Measurements from ENCODE around the gene ZNF747.

The ZNF747 gene

DNA sequence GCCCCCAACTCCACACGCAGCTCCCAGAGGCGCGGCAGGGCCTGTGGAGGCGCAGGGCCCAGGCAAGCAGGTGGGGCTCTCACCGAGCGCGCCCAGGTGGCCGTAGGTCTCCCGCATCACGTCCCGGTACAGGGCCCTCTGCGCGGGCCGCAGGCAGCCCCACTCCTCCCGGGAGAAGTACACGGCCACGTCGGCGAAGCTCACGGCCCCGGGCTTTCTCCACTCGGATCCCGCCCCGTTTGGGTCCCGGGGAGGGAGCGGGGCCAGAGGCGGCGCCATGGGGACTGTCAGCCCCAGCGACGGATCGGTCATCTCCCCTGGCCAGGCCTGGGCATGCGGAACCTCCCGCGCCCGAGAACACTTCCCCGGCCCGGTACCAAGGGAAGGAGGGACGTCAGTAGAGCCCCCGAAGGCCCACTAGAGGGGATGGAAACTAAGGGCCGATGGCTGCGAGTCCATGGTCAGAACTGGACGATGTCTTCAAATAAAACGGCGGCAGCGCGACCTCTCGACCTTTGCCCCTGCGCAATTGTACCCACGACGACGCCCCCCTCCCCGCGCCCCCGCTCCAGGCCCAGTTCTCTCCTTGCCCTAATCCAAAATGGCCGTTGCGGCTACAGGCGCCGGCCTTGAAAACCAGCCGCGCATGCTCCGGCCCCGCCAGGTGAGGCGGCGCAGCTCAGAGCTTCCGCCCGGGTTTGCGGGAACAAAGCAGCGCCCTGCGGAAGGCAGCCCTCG, at the start of gene ZNF747:
ZNF747 (minus strand) TSS at position 491 of the 738 bp plus-strand sequence; CDS start at position 312, 179 bp downstream.
- Histone ChIP-seq H3K4me3 (ENCODE audit: low read depth in 1 of 2, low read length in 2 of 2) (peak within 1 kb of the TSS; percentile 71 to 86), H3K36me3 (ENCODE audit: control insufficient read depth in 1 of 2, insufficient read depth in 2 of 2, low read length in 2 of 2) (peaks cover 4 to 24% of the 10 kb centered on the region in 2 donors), H3K27ac (ENCODE audit: low read length) (peak within 1 kb of the TSS; percentile 96), H3K9me3 (ENCODE audit: control insufficient read depth in 1 of 2, low read length in 2 of 2) (no peaks in the 10 kb centered on the region), H3K4me1 (ENCODE audit: control insufficient read depth in 1 of 2, insufficient read depth in 2 of 2, low read length in 2 of 2) (peaks cover 5 to 25% of the 10 kb centered on the region in 2 donors), H3K27me3 (ENCODE audit: low read depth, low read length) (no peaks in the 10 kb centered on the region)

- no peak overlapping the region for H3K27ac ChIP-seq (ENCODE audit: low read length)
- peaks cover 3 to 21% of the 10 kb centered on the region in 2 donors for H3K36me3 ChIP-seq (ENCODE audit: control insufficient read depth in 1 of 2, insufficient read depth in 2 of 2, low read length in 2 of 2)
- H3K4me3 ChIP-seq (ENCODE audit: low read depth in 1 of 2, low read length in 2 of 2), result no peak overlapping the region
- H3K9me3 ChIP-seq (ENCODE audit: control insufficient read depth in 1 of 2, low read length in 2 of 2), result no peaks in the 10 kb centered on the region
- H3K27me3 ChIP-seq (ENCODE audit: low read depth, low read length), result no peaks in the 10 kb centered on the region
- H3K4me1 ChIP-seq (ENCODE audit: control insufficient read depth in 1 of 2, insufficient read depth in 2 of 2, low read length in 2 of 2), result peaks cover 0 to 22% of the 10 kb centered on the region in 2 donors
Observed at GRCh38 chr16:30582611-30583340, 48.1 kb upstream of the ZNF747 start.

GRCh38 chr16:30581457-30581856, 46.8 kb upstream of the ZNF747 start:
- Histone ChIP-seq H3K4me1 (ENCODE audit: control insufficient read depth in 1 of 2, insufficient read depth in 2 of 2, low read length in 2 of 2) (peaks cover 0 to 18% of the 10 kb centered on the region in 2 donors), H3K27ac (ENCODE audit: low read length) (no peak overlapping the region), H3K36me3 (ENCODE audit: control insufficient read depth in 1 of 2, insufficient read depth in 2 of 2, low read length in 2 of 2) (peaks cover 0 to 21% of the 10 kb centered on the region in 2 donors), H3K27me3 (ENCODE audit: low read depth, low read length) (no peaks in the 10 kb centered on the region), H3K4me3 (ENCODE audit: low read depth in 1 of 2, low read length in 2 of 2) (no peak overlapping the region), H3K9me3 (ENCODE audit: control insufficient read depth in 1 of 2, low read length in 2 of 2) (no peaks in the 10 kb centered on the region)

- H3K27ac ChIP-seq (ENCODE audit: low read length), result no peak overlapping the region
- H3K9me3 ChIP-seq (ENCODE audit: control insufficient read depth in 1 of 2, low read length in 2 of 2), result no peaks in the 10 kb centered on the region
- no peaks in the 10 kb centered on the region for H3K27me3 ChIP-seq (ENCODE audit: low read depth, low read length)
- H3K4me1 ChIP-seq (ENCODE audit: control insufficient read depth in 1 of 2, insufficient read depth in 2 of 2, low read length in 2 of 2), result peaks cover 3 to 22% of the 10 kb centered on the region in 2 donors
- H3K36me3 ChIP-seq (ENCODE audit: control insufficient read depth in 1 of 2, insufficient read depth in 2 of 2, low read length in 2 of 2), result no peaks in the 10 kb centered on the region
- no peak overlapping the region for H3K4me3 ChIP-seq (ENCODE audit: low read depth in 1 of 2, low read length in 2 of 2)
Observed at GRCh38 chr16:30574678-30575077, 40.0 kb upstream of the ZNF747 start.

DNA sequence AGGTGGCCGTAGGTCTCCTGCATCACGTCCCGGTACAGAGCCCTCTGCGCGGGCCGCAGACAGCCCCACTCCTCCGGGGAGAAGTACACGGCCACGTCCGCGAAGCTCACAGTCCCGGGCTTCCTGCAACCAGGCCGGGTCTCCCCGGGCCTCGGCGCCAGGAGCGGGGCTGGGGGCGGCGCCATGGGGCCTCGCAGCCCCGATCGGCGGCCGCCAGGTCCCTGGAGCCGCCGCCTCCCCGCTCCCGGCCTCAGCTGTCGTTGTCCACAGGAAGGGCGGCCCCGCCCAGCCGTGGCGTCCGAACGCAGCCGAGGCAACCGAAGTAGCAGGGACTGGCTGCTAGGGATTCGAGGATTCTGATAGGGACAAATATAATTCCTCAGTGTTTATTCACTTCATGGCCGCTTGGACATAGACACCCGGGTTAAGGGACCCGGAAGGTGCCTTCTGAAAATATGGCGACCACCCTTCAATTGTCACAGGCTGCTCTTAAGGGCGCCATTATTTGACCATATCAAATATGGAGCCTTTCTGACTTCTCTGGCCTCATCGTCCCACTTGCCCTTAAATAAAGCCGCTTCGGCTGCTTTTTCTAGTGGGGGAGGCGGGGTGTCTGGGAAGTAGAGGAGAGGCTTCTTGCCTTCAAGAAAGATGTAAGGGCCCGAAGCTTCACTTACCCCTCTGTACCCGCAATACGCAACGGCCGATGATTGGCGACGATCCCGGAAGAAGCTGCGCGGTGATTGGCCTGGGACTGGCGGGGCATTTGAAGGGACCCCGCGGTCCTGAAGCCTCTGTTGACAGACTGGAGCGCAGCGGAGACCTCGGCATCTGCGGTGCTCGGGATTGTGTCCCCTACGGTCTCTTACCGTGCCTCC, 37.0 kb upstream of the ZNF747 start, which contains the start of gene ZNF688:
ZNF688 (minus strand) TSS at position 270 of the 878 bp plus-strand sequence; CDS start at position 185, 85 bp downstream.
- peak within 1 kb of the TSS; percentile 77 to 84 for H3K4me3 ChIP-seq (ENCODE audit: low read depth in 1 of 2, low read length in 2 of 2)
- peaks cover 3 to 23% of the 10 kb centered on the region in 2 donors for H3K4me1 ChIP-seq (ENCODE audit: control insufficient read depth in 1 of 2, insufficient read depth in 2 of 2, low read length in 2 of 2)
- H3K9me3 ChIP-seq (ENCODE audit: control insufficient read depth in 1 of 2, low read length in 2 of 2), result no peaks in the 10 kb centered on the region
- H3K27me3 ChIP-seq (ENCODE audit: low read depth, low read length), result no peaks in the 10 kb centered on the region
- H3K27ac ChIP-seq (ENCODE audit: low read length), result peak within 1 kb of the TSS; percentile 93
- H3K36me3 ChIP-seq (ENCODE audit: control insufficient read depth in 1 of 2, insufficient read depth in 2 of 2, low read length in 2 of 2), result no peaks in the 10 kb centered on the region

DNA sequence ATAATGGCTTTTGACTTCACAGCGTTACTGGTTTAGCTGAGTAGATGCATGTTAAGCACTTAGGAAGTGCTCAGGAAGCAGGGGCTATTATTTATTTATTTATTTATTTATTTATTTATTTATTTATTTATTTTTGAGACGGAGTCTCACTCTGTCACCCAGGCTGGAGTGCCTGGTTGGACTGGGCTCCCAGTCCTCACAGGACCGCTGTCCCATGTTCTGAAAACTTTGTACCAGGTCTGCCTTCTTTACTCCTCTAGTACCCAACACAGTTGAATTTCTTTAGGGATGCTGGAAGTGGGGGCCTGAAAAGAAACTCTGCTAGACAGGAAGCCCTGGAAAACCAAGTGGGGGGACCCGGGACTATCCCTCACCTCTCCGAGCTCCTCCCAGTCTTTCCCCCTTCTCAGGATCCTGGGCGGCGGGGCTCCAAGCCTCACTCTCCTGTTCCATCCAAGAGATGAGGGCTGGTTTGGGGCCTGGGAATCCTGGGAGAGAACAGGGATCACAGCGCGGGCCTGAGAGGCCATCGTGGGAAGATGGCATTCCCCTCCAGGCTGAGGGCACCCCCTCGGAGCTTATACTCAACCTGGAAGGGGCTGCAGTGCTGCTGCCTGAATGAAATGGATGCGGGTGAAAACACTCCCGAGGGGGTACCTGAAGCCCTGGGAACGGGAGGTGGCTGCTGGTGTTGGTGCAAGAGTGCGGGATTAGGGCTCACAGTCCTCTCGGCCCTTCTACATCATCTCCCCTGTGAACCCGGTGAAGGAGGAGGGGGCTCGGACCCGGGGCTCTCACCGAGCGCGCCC, 36.2 kb upstream of the ZNF747 start:
- no peaks in the 10 kb centered on the region for H3K27me3 ChIP-seq (ENCODE audit: low read depth, low read length)
- H3K4me3 ChIP-seq (ENCODE audit: low read depth in 1 of 2, low read length in 2 of 2), result peak overlapping the region; percentile 77 to 84
- no peaks in the 10 kb centered on the region for H3K36me3 ChIP-seq (ENCODE audit: control insufficient read depth in 1 of 2, insufficient read depth in 2 of 2, low read length in 2 of 2)
- H3K9me3 ChIP-seq (ENCODE audit: control insufficient read depth in 1 of 2, low read length in 2 of 2), result no peaks in the 10 kb centered on the region
- peak overlapping the region; percentile 93 for H3K27ac ChIP-seq (ENCODE audit: low read length)
- peaks cover 3 to 23% of the 10 kb centered on the region in 2 donors for H3K4me1 ChIP-seq (ENCODE audit: control insufficient read depth in 1 of 2, insufficient read depth in 2 of 2, low read length in 2 of 2)

- H3K4me3 ChIP-seq (ENCODE audit: low read depth in 1 of 2, low read length in 2 of 2), result peak overlapping the region in 1 of 2 donors; percentile 28
- no peak overlapping the region for H3K27ac ChIP-seq (ENCODE audit: low read length)
- peaks cover 3 to 23% of the 10 kb centered on the region in 2 donors for H3K4me1 ChIP-seq (ENCODE audit: control insufficient read depth in 1 of 2, insufficient read depth in 2 of 2, low read length in 2 of 2)
Observed at GRCh38 chr16:30569746-30570635, 35.3 kb upstream of the ZNF747 start.

GRCh38 chr16:30569281-30569680, 34.6 kb upstream of the ZNF747 start:
- no peaks in the 10 kb centered on the region for H3K27me3 ChIP-seq (ENCODE audit: low read depth, low read length)
- no peaks in the 10 kb centered on the region for H3K36me3 ChIP-seq (ENCODE audit: control insufficient read depth in 1 of 2, insufficient read depth in 2 of 2, low read length in 2 of 2)
- no peaks in the 10 kb centered on the region for H3K9me3 ChIP-seq (ENCODE audit: control insufficient read depth in 1 of 2, low read length in 2 of 2)
- H3K4me3 ChIP-seq (ENCODE audit: low read depth in 1 of 2, low read length in 2 of 2), result no peak overlapping the region
- peaks cover 3 to 23% of the 10 kb centered on the region in 2 donors for H3K4me1 ChIP-seq (ENCODE audit: control insufficient read depth in 1 of 2, insufficient read depth in 2 of 2, low read length in 2 of 2)
- no peak overlapping the region for H3K27ac ChIP-seq (ENCODE audit: low read length)

More at GRCh38 chr16:30569746-30570635, 35.3 kb upstream of the ZNF747 start:
- H3K27me3 ChIP-seq (ENCODE audit: low read depth, low read length), result no peaks in the 10 kb centered on the region
- no peaks in the 10 kb centered on the region for H3K9me3 ChIP-seq (ENCODE audit: control insufficient read depth in 1 of 2, low read length in 2 of 2)
- H3K36me3 ChIP-seq (ENCODE audit: control insufficient read depth in 1 of 2, insufficient read depth in 2 of 2, low read length in 2 of 2), result no peaks in the 10 kb centered on the region

- Histone ChIP-seq H3K27ac (ENCODE audit: low read length) (no peak overlapping the region), H3K4me3 (ENCODE audit: low read depth in 1 of 2, low read length in 2 of 2) (no peak overlapping the region), H3K36me3 (ENCODE audit: control insufficient read depth in 1 of 2, insufficient read depth in 2 of 2, low read length in 2 of 2) (no peaks in the 10 kb centered on the region), H3K27me3 (ENCODE audit: low read depth, low read length) (no peaks in the 10 kb centered on the region), H3K4me1 (ENCODE audit: control insufficient read depth in 1 of 2, insufficient read depth in 2 of 2, low read length in 2 of 2) (peaks cover 3 to 23% of the 10 kb centered on the region in 2 donors), H3K9me3 (ENCODE audit: control insufficient read depth in 1 of 2, low read length in 2 of 2) (no peaks in the 10 kb centered on the region)
Observed at GRCh38 chr16:30567991-30568638, 33.5 kb upstream of the ZNF747 start.
